H1 (cell line): ENCODE data around the gene GREM2. TPM values are rescaled to one million over a fixed set of nuclear protein-coding genes. Genes with fewer than 3 reads are reported as not detected.

ENCODE experiments used
- CTCF ChIA-PET: fragments of 300-600 bp; sonication (Branson Sonifier 250); formaldehyde crosslinking; loops from one replicate; lab custom pipeline; 2021; ENCODE audit not compliant: partially characterized antibody; lab: Charles Lee
- POLR2A ChIA-PET: fragments of 300-600 bp; sonication (Branson Sonifier 250); formaldehyde crosslinking; loops from one replicate; lab custom pipeline; 2021; ENCODE audit warnings: inconsistent platforms; ENCODE audit not compliant: partially characterized antibody; lab: Charles Lee
- DNase-seq, 2 experiments: peaks; one replicate each; pipeline versions ENCODE4 v3.0.0 to v3.0.0-alpha.2; 2010 to 2022; ENCODE audit warnings: low spot score in 2 of 2, low read depth in 1 of 2, mixed read lengths in 1 of 2
- FAIRE-seq: peaks from 2 replicates; lab custom pipeline; 2011; peaks lifted over from hg19 to GRCh38; lab: Jason Lieb, UNC
- H2AFZ ChIP-seq: 2 replicates; pipeline ENCODE4 v1.8.1; 2012; ENCODE audit warnings: low read length, inconsistent platforms
- H2AK5ac ChIP-seq: 2 replicates; pipeline ENCODE4 v1.6.1; 2013; ENCODE audit warnings: low read depth, low read length
- H2BK120ac ChIP-seq: replicated peaks from 2 replicates; pipeline ENCODE3; 2013; ENCODE audit warnings: low read depth, low read length, inconsistent platforms
- H2BK12ac ChIP-seq: 2 replicates; pipeline ENCODE4 v1.6.1; 2013; ENCODE audit warnings: low read depth, low read length
- H2BK15ac ChIP-seq: 2 replicates; pipeline ENCODE4 v1.6.1; 2013; ENCODE audit warnings: low read length
- H2BK20ac ChIP-seq: 2 replicates; pipeline ENCODE4 v1.6.1; 2013; ENCODE audit warnings: low read length
- H2BK5ac ChIP-seq: 2 replicates; pipeline ENCODE4 v1.6.1; 2013; ENCODE audit warnings: low read depth, low read length
- H3K14ac ChIP-seq: 2 replicates; pipeline ENCODE4 v1.6.1; 2013; ENCODE audit warnings: inconsistent platforms; ENCODE audit not compliant: insufficient read length
- H3K18ac ChIP-seq: 2 replicates; pipeline ENCODE4 v1.6.1; 2013; ENCODE audit warnings: low read length; ENCODE audit errors: extremely low read depth
- H3K23ac ChIP-seq: 2 replicates; pipeline ENCODE4 v1.6.1; 2013; ENCODE audit warnings: inconsistent platforms; ENCODE audit not compliant: insufficient read length
- H3K23me2 ChIP-seq: 2 replicates; pipeline ENCODE4 v1.6.1; 2013; ENCODE audit warnings: low read depth, low read length
- H3K27ac ChIP-seq: 2 replicates; pipeline ENCODE4 v1.6.1; 2011; ENCODE audit warnings: low read depth, low read length, inconsistent platforms
- H3K27me3 ChIP-seq, 4 experiments: replicated peaks in 1 of 4; 1 replicate in 1 of 4; 2 replicates in 3 of 4; pipeline versions ENCODE4 v1.6.1 to v1.8.1; 2011 to 2013; ENCODE audit warnings: low read length in 3 of 4, mild to moderate bottlenecking in 3 of 4, inconsistent platforms in 2 of 4, mixed read lengths in 2 of 4, moderate library complexity in 1 of 4; ENCODE audit not compliant: control insufficient read depth in 3 of 4, insufficient read depth in 3 of 4; ENCODE audit errors: extremely low read depth in 1 of 4
- H3K36me3 ChIP-seq, 4 experiments: 2 replicates each; pipeline versions ENCODE4 v1.6.1 to v1.8.1; 2011 to 2013; ENCODE audit warnings: mild to moderate bottlenecking in 4 of 4, low read length in 3 of 4, moderate library complexity in 2 of 4, control low read depth in 1 of 4, inconsistent platforms in 1 of 4; ENCODE audit not compliant: insufficient read depth in 4 of 4, control insufficient read depth in 2 of 4
- H3K4ac ChIP-seq: replicated peaks from 2 replicates; pipeline ENCODE3; 2013; ENCODE audit warnings: low read length, low read depth, mixed read lengths, inconsistent platforms; ENCODE audit not compliant: insufficient read length
- H3K4me1 ChIP-seq, 4 experiments: replicated peaks in 1 of 4; 1 replicate in 1 of 4; 2 replicates in 3 of 4; pipeline versions ENCODE4 v1.6.1 to v1.8.1; 2011 to 2013; ENCODE audit warnings: low read length in 3 of 4, inconsistent platforms in 2 of 4, mixed read lengths in 1 of 4; ENCODE audit not compliant: insufficient read depth in 4 of 4, control insufficient read depth in 3 of 4
- H3K4me2 ChIP-seq, 2 experiments: 2 replicates each; pipeline versions ENCODE4 v1.6.1 to v1.8.1; 2011 to 2013; ENCODE audit warnings: low read depth in 2 of 2, low read length in 2 of 2, control low read depth in 1 of 2, inconsistent platforms in 1 of 2, mild to moderate bottlenecking in 1 of 2; ENCODE audit not compliant: insufficient read depth in 1 of 2
- H3K4me3 ChIP-seq, 4 experiments: fragments of 200-600, 300-600 bp in 1 of 4; sonication (generic), shearing (Covaris generic), sonication (Bioruptor Twin) in 1 of 4; 2 replicates each; pipeline versions ENCODE4 v1.5.1 to v1.8.1; 2011 to 2016; ENCODE audit warnings: low read length in 4 of 4, low read depth in 3 of 4, control low read depth in 2 of 4, inconsistent platforms in 2 of 4, mild to moderate bottlenecking in 2 of 4, mixed read lengths in 1 of 4, moderate library complexity in 1 of 4; ENCODE audit not compliant: insufficient read depth in 2 of 4; ENCODE audit errors: extremely low read depth in 1 of 4
- H3K56ac ChIP-seq: replicated peaks from 2 replicates; pipeline ENCODE3; 2013; ENCODE audit warnings: low read depth, mild to moderate bottlenecking, mixed read lengths, low read length, inconsistent platforms; ENCODE audit not compliant: insufficient read length
- H3K79me1 ChIP-seq: 2 replicates; pipeline ENCODE4 v1.6.1; 2013; ENCODE audit warnings: low read depth, low read length, control low read depth
- H3K79me2 ChIP-seq, 2 experiments: 2 replicates each; pipeline versions ENCODE4 v1.6.1 to v1.8.1; 2012 to 2013; ENCODE audit warnings: low read length in 2 of 2, mild to moderate bottlenecking in 2 of 2, inconsistent platforms in 1 of 2; ENCODE audit not compliant: insufficient read depth in 2 of 2, control insufficient read depth in 1 of 2
- H3K9ac ChIP-seq, 4 experiments: replicated peaks in 1 of 4; 1 replicate in 1 of 4; 2 replicates in 3 of 4; pipeline versions ENCODE4 v1.6.1 to v1.8.1; 2011 to 2013; ENCODE audit warnings: low read depth in 3 of 4, low read length in 3 of 4, control low read depth in 2 of 4, mild to moderate bottlenecking in 2 of 4, moderate library complexity in 2 of 4, inconsistent platforms in 1 of 4; ENCODE audit errors: extremely low read depth in 1 of 4
- H3K9me3 ChIP-seq, 2 experiments: 2 replicates each; pipeline versions ENCODE4 v1.6.1 to v1.8.1; 2012 to 2013; ENCODE audit warnings: mild to moderate bottlenecking in 2 of 2, moderate library complexity in 2 of 2, control low read depth in 1 of 2, inconsistent platforms in 1 of 2, low read depth in 1 of 2, low read length in 1 of 2, mixed read lengths in 1 of 2; ENCODE audit not compliant: insufficient read depth in 2 of 2
- H4K20me1 ChIP-seq, 2 experiments: replicated peaks in 1 of 2; 2 replicates each; pipeline versions ENCODE3 to v1.8.1; 2011 to 2013; ENCODE audit warnings: inconsistent platforms in 2 of 2, low read length in 2 of 2, mild to moderate bottlenecking in 1 of 2; ENCODE audit not compliant: insufficient read depth in 2 of 2, control insufficient read depth in 1 of 2
- H4K5ac ChIP-seq: 2 replicates; pipeline ENCODE4 v1.6.1; 2013; ENCODE audit warnings: low read length, low read depth, mixed read lengths, inconsistent platforms; ENCODE audit not compliant: insufficient read length
- H4K8ac ChIP-seq: 2 replicates; pipeline ENCODE4 v1.8.0; 2013; ENCODE audit warnings: mild to moderate bottlenecking, moderate library complexity, low read length, inconsistent platforms; ENCODE audit not compliant: insufficient read depth; ENCODE audit errors: extremely low read depth
- H4K91ac ChIP-seq: replicated peaks from 2 replicates; pipeline ENCODE3; 2013; ENCODE audit warnings: low read length, mixed read lengths, inconsistent platforms; ENCODE audit not compliant: insufficient read length
- BCL11A ChIP-seq, 2 experiments: IDR thresholded peaks; one replicate each; pipeline ENCODE4 v1.6.1; 2011; ENCODE audit warnings: low read depth in 2 of 2, low read length in 2 of 2, mild to moderate bottlenecking in 2 of 2
- POLR2A ChIP-seq, 2 experiments: IDR thresholded peaks; 1 replicate in 1 of 2; 2 replicates in 1 of 2; pipeline ENCODE4 v1.6.1; 2011; ENCODE audit warnings: low read depth in 2 of 2, low read length in 2 of 2, mild to moderate bottlenecking in 2 of 2; ENCODE audit errors: control extremely low read depth in 1 of 2
- TBP ChIP-seq: IDR thresholded peaks from 2 replicates; pipeline ENCODE4 v1.6.1; 2011; ENCODE audit warnings: low read depth, low read length, improper control_type of control experiment
- YY1 ChIP-seq: IDR thresholded peaks from 2 replicates; pipeline ENCODE4 v1.6.1; 2011; ENCODE audit warnings: low read depth, mild to moderate bottlenecking, low read length
- WGBS, 2 experiments: shearing (Covaris generic) in 1 of 2; methylation state at CpG; one replicate each; pipeline versions ENCODE4 v1.1.6 to v1.1.7; 2013 to 2015; ENCODE audit warnings: low lambda C conversion rate in 2 of 2, mixed read lengths in 2 of 2, inconsistent platforms in 1 of 2, low coverage in 1 of 2, missing lambda C conversion rate in 1 of 2; ENCODE audit not compliant: insufficient replicate concordance in 2 of 2, insufficient coverage in 1 of 2, insufficient read length in 1 of 2; ENCODE audit errors: extremely low coverage in 1 of 2, missing lambda C conversion rate in 1 of 2; 5-methylcytosine and 5-hydroxymethylcytosine counted together
- polyA plus RNA-seq, 7 experiments: library from polyadenylated mRNA; depleted of rRNA in 3 of 7; stranded (reverse) in 5 of 7; unstranded in 2 of 7; fragments of >200 nt in 5 of 7; fragments of 200-250 nt in 2 of 7; gene quantifications; 1 replicate in 5 of 7; 2 replicates in 1 of 7; 4 replicates in 1 of 7; pipeline versions ENCODE4 v1.2.1 to v1.2.3, GENCODE V29; 2011 to 2013; ENCODE audit warnings: missing spikeins in 2 of 7, mixed read lengths in 2 of 7
- total RNA-seq: library from RNA; stranded (reverse); fragmentation: NEBNext Ultra II Directional; extraction: Animal tissue kit (Norgen Biotek cat#: 25700); gene quantifications from 2 replicates; pipeline ENCODE4 v1.2.1, GENCODE V29; 2021
- TF ChIP-seq, protein P1 (sequence below): IDR thresholded peaks from 2 replicates; pipeline ENCODE4 v1.6.1; 2012; ENCODE audit warnings: inconsistent platforms

GREM2 gene
- total and polyA plus RNA-seq, 2 of the 8 experiments (the other 6 are each of a cell fraction or from before 2014, with no cell fraction given), result 0.05 TPM; not detected in 1

DNA sequence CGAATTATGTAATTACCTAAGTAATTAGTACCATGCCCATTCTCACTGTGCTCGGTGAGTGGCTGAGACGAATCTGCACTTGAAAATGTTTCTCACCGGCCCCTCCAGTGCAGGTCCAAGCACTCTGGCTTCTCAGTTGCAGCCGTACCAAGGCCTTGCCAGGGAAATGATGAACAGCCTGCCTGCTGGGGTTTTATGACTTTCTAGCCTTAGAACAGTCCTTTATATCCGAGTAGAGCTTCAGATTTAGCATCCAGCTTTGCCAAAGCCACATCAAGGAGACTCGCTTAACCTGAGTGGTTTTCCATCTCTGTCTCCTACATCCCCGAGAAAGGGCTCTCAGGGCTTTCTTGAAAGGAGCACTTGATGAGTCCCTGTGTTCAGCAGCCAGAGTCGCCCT, 83.4 kb downstream of the GREM2 start:
- H2AK5ac ChIP-seq, result no peak overlapping the region
- H3K18ac ChIP-seq, result no peak overlapping the region
- peak overlapping the region; percentile 57; the same call in 1 of the 2 replicates for H2AFZ ChIP-seq
- H3K23me2 ChIP-seq, result no peaks in the 10 kb centered on the region
- TF ChIP-seq YY1, result no peak
- TF ChIP-seq, protein P1, sequence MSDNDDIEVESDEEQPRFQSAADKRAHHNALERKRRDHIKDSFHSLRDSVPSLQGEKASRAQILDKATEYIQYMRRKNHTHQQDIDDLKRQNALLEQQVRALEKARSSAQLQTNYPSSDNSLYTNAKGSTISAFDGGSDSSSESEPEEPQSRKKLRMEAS, result no peak
- no peak for TF ChIP-seq TBP
- TF ChIP-seq BCL11A (IDR thresholded peaks at IDR 0.05; ENCODE audit: low read depth in 2 of 2, low read length in 2 of 2), result no peak
- TF ChIP-seq POLR2A (IDR thresholded peaks at IDR 0.05; ENCODE audit: control extremely low read depth in 1 of 2, low read depth in 2 of 2, low read length in 2 of 2), result no peak
- no peaks in the 10 kb centered on the region for H3K4me1 ChIP-seq
- H2BK5ac ChIP-seq, result no peak overlapping the region
- no peak overlapping the region for H2BK120ac ChIP-seq
- ChIA-PET CTCF (interaction anchor here (1.2 kb wide), 1 partner anchor 36 kb away, joined by 4 read pairs; no protein-coding TSS in a partner anchor), POLR2A (no interaction called here)
- no peak overlapping the region for H2BK15ac ChIP-seq
- H3K79me1 ChIP-seq, result no peaks in the 10 kb centered on the region
- no peaks in the 10 kb centered on the region for H4K20me1 ChIP-seq
- H4K91ac ChIP-seq, result no peak overlapping the region
- no peak overlapping the region for H3K9ac ChIP-seq
- no peak overlapping the region for H3K4me2 ChIP-seq
- no peak overlapping the region for H3K56ac ChIP-seq
- DNase-seq (no peak), FAIRE-seq (no peak)
- 91% methylated on average over 9 of the region's 9 CpGs; no CpG with 5 or more reads in 1 of the 2 experiments for WGBS, 2 experiments
- no peak overlapping the region for H4K8ac ChIP-seq
- no peak overlapping the region for H3K23ac ChIP-seq
- H3K27me3 ChIP-seq, result no peaks in the 10 kb centered on the region
- no peaks in the 10 kb centered on the region for H3K9me3 ChIP-seq
- no peak overlapping the region for H4K5ac ChIP-seq
- H3K4ac ChIP-seq, result no peak overlapping the region
- no peaks in the 10 kb centered on the region for H3K36me3 ChIP-seq
- H3K27ac ChIP-seq, result no peak overlapping the region
- H2BK20ac ChIP-seq, result no peak overlapping the region
- H3K79me2 ChIP-seq, result no peaks in the 10 kb centered on the region
- no peak overlapping the region for H3K14ac ChIP-seq
- H3K4me3 ChIP-seq, result no peak overlapping the region
- H2BK12ac ChIP-seq, result no peak overlapping the region
